ENCODE data around the gene CCND1.

Gene CCND1

GRCh38 chr11:69641681-69642548 is 959 bp downstream of the CCND1 start:
- DNase-seq (no peak), ATAC-seq (replicated peaks) (no peak)
- Mint-ChIP-seq H3K27me3 (peaks cover 36 to 43% of the 10 kb centered on the region in 2 donors), H3K9me3 (no peaks in the 10 kb centered on the region), H3K27ac (peak overlapping the region; percentile 93), H3K4me1 (peaks cover 23 to 49% of the 10 kb centered on the region in 2 donors), H3K36me3 (peaks cover 3 to 10% of the 10 kb centered on the region in 2 donors), H3K4me3 (peak overlapping the region; percentile 84 to 85)

GRCh38 chr11:69642549-69642912 is 1.6 kb downstream of the CCND1 start:
- DNase-seq (no peak), ATAC-seq (replicated peaks) (peak; percentile 22 to 33)
- H3K27me3 Mint-ChIP-seq, result peaks cover 31 to 37% of the 10 kb centered on the region in 2 donors
- H3K27ac Mint-ChIP-seq, result peak overlapping the region; percentile 81
- peaks cover 3 to 10% of the 10 kb centered on the region in 2 donors for H3K36me3 Mint-ChIP-seq
- no peaks in the 10 kb centered on the region for H3K9me3 Mint-ChIP-seq
- peak overlapping the region; percentile 76 to 77 for H3K4me3 Mint-ChIP-seq
- peaks cover 20 to 45% of the 10 kb centered on the region in 2 donors for H3K4me1 Mint-ChIP-seq

- Mint-ChIP-seq H3K36me3 (peaks cover 5 to 14% of the 10 kb centered on the region in 2 donors), H3K4me3 (peak overlapping the region; percentile 79 to 84), H3K9me3 (no peaks in the 10 kb centered on the region), H3K4me1 (peaks cover 22 to 45% of the 10 kb centered on the region in 2 donors), H3K27me3 (peaks cover 27 to 31% of the 10 kb centered on the region in 2 donors), H3K27ac (peak overlapping the region; percentile 62)
- DNase-seq, result peak; percentile 76
- peak; percentile 81 to 86 for ATAC-seq (replicated peaks)
Measured at GRCh38 chr11:69642913-69643632, 2.1 kb downstream of the CCND1 start.

GRCh38 chr11:69643646-69644045 is 2.7 kb downstream of the CCND1 start:
- Mint-ChIP-seq H3K4me3 (peak overlapping the region; percentile 79 to 84), H3K36me3 (peaks cover 5 to 15% of the 10 kb centered on the region in 2 donors), H3K9me3 (no peaks in the 10 kb centered on the region), H3K27ac (peak overlapping the region; percentile 31), H3K4me1 (peaks cover 20 to 42% of the 10 kb centered on the region in 2 donors), H3K27me3 (peaks cover 23 to 26% of the 10 kb centered on the region in 2 donors)
- no peak for ATAC-seq (replicated peaks)
- DNase-seq, result no peak

GRCh38 chr11:69644071-69644961 is 3.4 kb downstream of the CCND1 start:
- H3K27ac Mint-ChIP-seq, result no peak overlapping the region
- peak overlapping the region; percentile 46 to 84 for H3K4me3 Mint-ChIP-seq
- no peak for DNase-seq

GRCh38 chr11:69644962-69645675 is 4.2 kb downstream of the CCND1 start:
- Mint-ChIP-seq H3K4me3 (no peak overlapping the region), H3K36me3 (peaks cover 8 to 20% of the 10 kb centered on the region in 2 donors), H3K4me1 (peaks cover 16 to 28% of the 10 kb centered on the region in 2 donors), H3K27ac (no peak overlapping the region), H3K9me3 (no peaks in the 10 kb centered on the region), H3K27me3 (peaks cover 12 to 13% of the 10 kb centered on the region in 2 donors)
- DNase-seq (no peak), ATAC-seq (replicated peaks) (no peak)

More at GRCh38 chr11:69644071-69644961, 3.4 kb downstream of the CCND1 start:
- ATAC-seq (replicated peaks), result no peak
- peaks cover 7 to 19% of the 10 kb centered on the region in 2 donors for H3K36me3 Mint-ChIP-seq
- peaks cover 17 to 19% of the 10 kb centered on the region in 2 donors for H3K27me3 Mint-ChIP-seq
- H3K9me3 Mint-ChIP-seq, result no peaks in the 10 kb centered on the region
- peaks cover 17 to 35% of the 10 kb centered on the region in 2 donors for H3K4me1 Mint-ChIP-seq

- no peaks in the 10 kb centered on the region for H3K9me3 Mint-ChIP-seq
- H3K27ac Mint-ChIP-seq, result no peak overlapping the region
- peaks cover 11 to 20% of the 10 kb centered on the region in 2 donors for H3K4me1 Mint-ChIP-seq
- H3K27me3 Mint-ChIP-seq, result peaks cover 4 to 5% of the 10 kb centered on the region in 2 donors
- no peak overlapping the region for H3K4me3 Mint-ChIP-seq
- peaks cover 12 to 20% of the 10 kb centered on the region in 2 donors for H3K36me3 Mint-ChIP-seq
- ATAC-seq (replicated peaks) (no peak), DNase-seq (no peak)
Measured at GRCh38 chr11:69645801-69646492, 5.0 kb downstream of the CCND1 start.

- Mint-ChIP-seq H3K4me3 (no peak overlapping the region), H3K27ac (peak overlapping the region; percentile 62), H3K4me1 (peaks cover 7 to 14% of the 10 kb centered on the region in 2 donors), H3K36me3 (peaks cover 12 to 24% of the 10 kb centered on the region in 2 donors), H3K27me3 (no peaks in the 10 kb centered on the region), H3K9me3 (no peaks in the 10 kb centered on the region)
- ATAC-seq (replicated peaks) (no peak), DNase-seq (no peak)
Measured at GRCh38 chr11:69646493-69647389, 5.8 kb downstream of the CCND1 start.

GRCh38 chr11:69647390-69647748 is 6.4 kb downstream of the CCND1 start:
- Mint-ChIP-seq H3K9me3 (no peaks in the 10 kb centered on the region), H3K4me3 (no peak overlapping the region), H3K4me1 (peaks cover 7 to 14% of the 10 kb centered on the region in 2 donors), H3K36me3 (peaks cover 12 to 28% of the 10 kb centered on the region in 2 donors), H3K27me3 (no peaks in the 10 kb centered on the region), H3K27ac (no peak overlapping the region)
- ATAC-seq (replicated peaks) (no peak), DNase-seq (no peak)

GRCh38 chr11:69647761-69648497 is 7.0 kb downstream of the CCND1 start:
- Mint-ChIP-seq H3K27me3 (no peaks in the 10 kb centered on the region), H3K4me1 (peaks cover 7 to 14% of the 10 kb centered on the region in 2 donors), H3K27ac (peak overlapping the region; percentile 68), H3K4me3 (no peak overlapping the region), H3K36me3 (peaks cover 12 to 32% of the 10 kb centered on the region in 2 donors), H3K9me3 (no peaks in the 10 kb centered on the region)
- DNase-seq (no peak), ATAC-seq (replicated peaks) (peak in 1 of 2 donors; percentile 25)

GRCh38 chr11:69648679-69649575 is 8.0 kb downstream of the CCND1 start:
- peaks cover 15 to 36% of the 10 kb centered on the region in 2 donors for H3K36me3 Mint-ChIP-seq
- no peaks in the 10 kb centered on the region for H3K27me3 Mint-ChIP-seq
- ATAC-seq (replicated peaks), result no peak

More at GRCh38 chr11:69648679-69649575, 8.0 kb downstream of the CCND1 start:
- no peak for DNase-seq
- Mint-ChIP-seq H3K4me1 (peaks cover 5 to 7% of the 10 kb centered on the region in 2 donors), H3K4me3 (no peak overlapping the region), H3K9me3 (no peaks in the 10 kb centered on the region), H3K27ac (no peak overlapping the region)
